ENCODE results near the gene TSHZ3.

GRCh38 chr19:31262725-31263191 is 86.5 kb downstream of the TSHZ3 start:
- no peak for TF ChIP-seq CTCF (conservative IDR thresholded peaks at IDR 0.05; ENCODE audit: low read depth, low read length)
- TF ChIP-seq EZH2 (IDR thresholded peaks at IDR 0.05; ENCODE audit: borderline replicate concordance, low read depth, low read length, poor library complexity, severe bottlenecking) = no peak
